ENCODE measurements around the gene DENND6B. TPM values are rescaled to one million over a fixed set of nuclear protein-coding genes. Genes with fewer than 3 reads are reported as not detected.

The DENND6B gene
- total RNA-seq, 1 donor from 2014 or later = 7.7 TPM

GRCh38 chr22:50343541-50343935, 16.7 kb upstream of the DENND6B start:
- TF ChIP-seq CTCF (IDR thresholded peaks at IDR 0.05) = no peak
- no peaks in the 10 kb centered on the region for H3K27me3 Mint-ChIP-seq (ENCODE audit: low read depth)
- peaks cover 8% of the 10 kb centered on the region for H3K4me1 Mint-ChIP-seq (ENCODE audit: low read depth)
- H3K36me3 Mint-ChIP-seq (ENCODE audit: low read depth) = no peaks in the 10 kb centered on the region
- H3K27ac Mint-ChIP-seq (ENCODE audit: unreplicated experiment) = no peak overlapping the region
- peak overlapping the region; percentile 53 for H3K4me3 Mint-ChIP-seq (ENCODE audit: unreplicated experiment)
- no peaks in the 10 kb centered on the region for H3K9me3 Mint-ChIP-seq (ENCODE audit: low read depth)
- DNase-seq (ENCODE audit: low spot score) = no peak

- Mint-ChIP-seq H3K9me3 (ENCODE audit: low read depth) (no peaks in the 10 kb centered on the region), H3K27ac (ENCODE audit: unreplicated experiment) (peak within 1 kb of the TSS; percentile 88), H3K36me3 (ENCODE audit: low read depth) (no peaks in the 10 kb centered on the region), H3K4me3 (ENCODE audit: unreplicated experiment) (peak within 1 kb of the TSS; percentile 77), H3K4me1 (ENCODE audit: low read depth) (peaks cover 8% of the 10 kb centered on the region), H3K27me3 (ENCODE audit: low read depth) (no peaks in the 10 kb centered on the region)
- DNase-seq (ENCODE audit: low spot score) = peak; percentile 89
- peak; percentile 74 for TF ChIP-seq CTCF (IDR thresholded peaks at IDR 0.05)
Observed at GRCh38 chr22:50342651-50343540, 16.1 kb upstream of the DENND6B start, which contains the start of gene PPP6R2. Gene PPP6R2 (plus strand): TSS chr22:50343327. CDS start chr22:50393909, 50,582 bp downstream.

- DNase-seq (ENCODE audit: low spot score) = peak; percentile 28
- Mint-ChIP-seq H3K4me1 (ENCODE audit: low read depth) (peaks cover 8% of the 10 kb centered on the region), H3K27me3 (ENCODE audit: low read depth) (no peaks in the 10 kb centered on the region), H3K27ac (ENCODE audit: unreplicated experiment) (peak overlapping the region; percentile 88), H3K4me3 (ENCODE audit: unreplicated experiment) (peak overlapping the region; percentile 77), H3K36me3 (ENCODE audit: low read depth) (no peaks in the 10 kb centered on the region), H3K9me3 (ENCODE audit: low read depth) (no peaks in the 10 kb centered on the region)
- TF ChIP-seq CTCF (IDR thresholded peaks at IDR 0.05) = peak; percentile 95
Observed at GRCh38 chr22:50341977-50342650, 15.3 kb upstream of the DENND6B start.

- no peaks in the 10 kb centered on the region for H3K27me3 Mint-ChIP-seq (ENCODE audit: low read depth)
- H3K4me3 Mint-ChIP-seq (ENCODE audit: unreplicated experiment) = no peak overlapping the region
- TF ChIP-seq CTCF (IDR thresholded peaks at IDR 0.05) = no peak
- H3K9me3 Mint-ChIP-seq (ENCODE audit: low read depth) = no peaks in the 10 kb centered on the region
- H3K27ac Mint-ChIP-seq (ENCODE audit: unreplicated experiment) = no peak overlapping the region
- H3K36me3 Mint-ChIP-seq (ENCODE audit: low read depth) = no peaks in the 10 kb centered on the region
- no peak for DNase-seq (ENCODE audit: low spot score)
- H3K4me1 Mint-ChIP-seq (ENCODE audit: low read depth) = peaks cover 8% of the 10 kb centered on the region
Observed at GRCh38 chr22:50339945-50340879, 13.4 kb upstream of the DENND6B start.

Measured in chondrocyte (in vitro differentiated cells).